Tibial nerve (tissue), 4 donors: Measurements from ENCODE around the gene TDP1. TPM values are rescaled to one million over a fixed set of nuclear protein-coding genes. Genes with fewer than 3 reads are reported as not detected.

Source experiments
- DNase-seq, 2 donors: peaks; one replicate each; pipeline ENCODE4 v3.0.0-alpha.2; 2019; ENCODE audit warnings: low spot score in 2 of 2
- H3K27ac ChIP-seq, 4 donors: fragments of 200-600 bp; sonication (generic) in 3 of 4; one replicate each; pipeline ENCODE4 v1.5.1; 2017 to 2019; ENCODE audit warnings: mild to moderate bottlenecking in 1 of 4
- H3K27me3 ChIP-seq, 2 donors: fragments of 200-600 bp; sonication (generic) in 1 of 2; one replicate each; pipeline versions ENCODE4 v1.5.1 to v1.6.0; 2017 to 2019
- H3K36me3 ChIP-seq, 3 donors: fragments of 200-600 bp; sonication (generic); one replicate each; pipeline ENCODE4 v1.5.1; 2018 to 2019
- H3K4me1 ChIP-seq, 4 donors: fragments of 200-600 bp; sonication (generic) in 3 of 4; one replicate each; pipeline ENCODE4 v1.5.1; 2017 to 2019
- H3K4me3 ChIP-seq, 4 donors: fragments of 200-600 bp; sonication (generic) in 3 of 4; one replicate each; pipeline ENCODE4 v1.5.1; 2017 to 2019; ENCODE audit warnings: mild to moderate bottlenecking in 1 of 4, moderate library complexity in 1 of 4
- H3K9me3 ChIP-seq, 4 donors: fragments of 200-600 bp; sonication (generic) in 3 of 4; one replicate each; pipeline ENCODE4 v1.5.1; 2017 to 2019
- CTCF ChIP-seq, 5 experiments: fragments of 200-600 bp in 3 of 5; fragments of 450-650 bp in 2 of 5; sonication (generic) in 3 of 5; IDR thresholded peaks; one replicate each; pipeline ENCODE4 v1.5.1; 2016 to 2019; ENCODE audit warnings: antibody characterized with exemption in 5 of 5, mild to moderate bottlenecking in 3 of 5, moderate library complexity in 2 of 5
- EP300 ChIP-seq, 2 donors: sonication (generic); formaldehyde crosslinking; IDR thresholded peaks; one replicate each; pipeline ENCODE4 v1.6.1; 2017; ENCODE audit warnings: antibody characterized with exemption in 2 of 2, mild to moderate bottlenecking in 1 of 2
- POLR2A ChIP-seq, 2 donors: fragments of 450-650 bp; IDR thresholded peaks; one replicate each; pipeline ENCODE4 v1.6.1; 2017; ENCODE audit warnings: antibody characterized with exemption in 2 of 2, mild to moderate bottlenecking in 2 of 2, moderate library complexity in 2 of 2
- WGBS, 2 donors: methylation state at CpG; one replicate each; pipeline ENCODE4 v1.1.5; 2018; 5-methylcytosine and 5-hydroxymethylcytosine counted together
- total RNA-seq, 4 donors: library from RNA; depleted of rRNA; stranded (reverse); fragments of >200 nt; gene quantifications; one replicate each; pipeline ENCODE4 v1.1.0, GENCODE V29; 2016

Gene TDP1
- total RNA-seq, 4 donors from 2014 or later, result 5.9 to 9.0 (median 6.5) TPM

DNA sequence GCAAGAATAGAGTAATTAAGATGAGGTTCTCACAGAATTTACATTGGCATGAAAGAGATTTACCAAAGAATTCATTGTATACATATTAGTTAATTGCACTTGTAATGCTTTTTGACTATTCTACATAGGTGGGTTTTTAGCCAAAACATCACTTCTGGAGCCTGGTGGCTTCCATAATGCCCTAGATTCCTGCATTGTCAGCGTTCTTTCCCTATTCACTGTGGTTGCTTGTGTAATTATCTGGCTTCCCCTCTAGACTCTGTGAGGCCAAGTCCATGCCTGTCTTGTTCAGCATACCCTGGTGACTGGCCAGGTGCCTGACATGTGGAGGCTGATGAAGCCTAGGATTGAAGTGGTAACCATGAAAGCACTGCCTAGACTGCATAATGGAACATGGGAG is 41.2 kb downstream of the TDP1 start:
- WGBS, 2 donors, result 94 to 100% methylated on average over 1 of the region's 1 CpG
- peaks cover 0 to 72% (median 4%) of the 10 kb centered on the region in 3 donors for H3K36me3 ChIP-seq

DNA sequence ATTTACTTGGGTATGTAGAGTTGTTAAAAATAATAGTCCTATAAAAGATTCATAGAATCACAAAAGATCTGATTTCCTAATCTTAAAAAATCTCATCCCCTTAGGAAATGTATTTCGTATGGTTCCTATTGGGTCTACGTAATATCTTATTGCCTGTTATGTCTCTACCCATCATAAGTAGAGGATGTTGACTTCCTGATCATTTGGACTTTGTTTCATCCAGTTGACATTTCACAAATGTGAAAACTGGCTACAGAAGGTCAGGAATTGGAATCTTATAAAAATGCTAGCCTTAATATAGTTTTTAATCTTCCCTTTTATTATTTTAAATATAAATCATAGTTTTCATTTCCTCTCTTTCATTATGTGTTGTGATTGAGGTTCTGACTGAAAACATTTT is 45.2 kb downstream of the TDP1 start:
- H3K4me1 ChIP-seq, result no peaks in the 10 kb centered on the region
- no peak for DNase-seq
- H3K9me3 ChIP-seq, result no peaks in the 10 kb centered on the region
- no peak overlapping the region for H3K4me3 ChIP-seq
- peaks cover 0 to 55% (median 0%) of the 10 kb centered on the region in 3 donors for H3K36me3 ChIP-seq
- no peak for TF ChIP-seq POLR2A (IDR thresholded peaks at IDR 0.05)
- no peak for TF ChIP-seq CTCF (IDR thresholded peaks at IDR 0.05)
- no peak for TF ChIP-seq EP300 (IDR thresholded peaks at IDR 0.05)
- H3K27ac ChIP-seq, result no peak overlapping the region
- H3K27me3 ChIP-seq, result no peaks in the 10 kb centered on the region
- whole genome bisulfite sequencing, 2 donors, result 90 to 98% methylated on average over 2 of the region's 2 CpGs

More for the DNA sequence above, 41.2 kb downstream of the TDP1 start:
- Histone ChIP-seq H3K27ac (no peak overlapping the region), H3K27me3 (no peaks in the 10 kb centered on the region), H3K9me3 (no peaks in the 10 kb centered on the region), H3K4me1 (no peaks in the 10 kb centered on the region), H3K4me3 (no peak overlapping the region)
- no peak for TF ChIP-seq POLR2A (IDR thresholded peaks at IDR 0.05)
- no peak for TF ChIP-seq EP300 (IDR thresholded peaks at IDR 0.05)
- no peak for TF ChIP-seq CTCF (IDR thresholded peaks at IDR 0.05)
- no peak for DNase-seq

DNA sequence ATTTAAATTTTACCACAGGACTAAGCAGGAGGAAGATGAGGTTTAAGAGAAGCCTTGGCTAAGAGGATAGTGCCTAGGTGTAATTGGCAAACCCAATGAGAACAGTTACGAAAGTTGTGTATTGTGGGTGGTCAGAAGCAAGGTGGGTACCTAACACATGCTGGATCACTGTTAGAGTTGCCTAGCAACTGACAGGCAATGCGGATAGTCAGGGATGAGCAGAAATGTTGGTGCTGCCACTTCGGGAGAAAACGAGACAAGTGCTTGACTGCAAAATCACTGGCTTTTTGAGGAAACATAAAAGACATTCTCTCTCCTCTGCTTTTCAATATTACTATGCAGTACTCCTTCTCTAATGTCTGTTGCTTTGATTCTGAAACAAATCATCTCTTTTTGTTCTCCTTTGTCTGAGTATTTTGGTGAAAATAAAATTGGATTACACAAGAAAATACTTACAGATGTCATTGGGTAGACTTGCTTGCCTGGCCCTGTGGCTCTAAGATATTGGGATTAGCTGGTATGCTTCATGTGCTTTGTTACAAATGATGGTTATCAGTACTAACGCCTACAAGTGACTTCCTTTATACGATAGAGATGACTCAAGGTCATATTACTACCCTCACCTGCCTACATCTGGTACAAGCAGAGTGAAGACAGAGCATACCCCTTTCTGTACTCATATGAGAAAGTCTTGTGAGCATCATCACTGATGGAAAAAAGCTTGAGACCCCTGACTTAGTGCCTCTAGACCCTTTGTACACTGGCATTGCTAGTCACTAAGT is 48.0 kb downstream of the TDP1 start:
- no peak for TF ChIP-seq EP300 (IDR thresholded peaks at IDR 0.05)
- TF ChIP-seq CTCF (IDR thresholded peaks at IDR 0.05), result no peak
- no peak for TF ChIP-seq POLR2A (IDR thresholded peaks at IDR 0.05)
- no peak overlapping the region for H3K4me3 ChIP-seq
- no peak for DNase-seq
- no peaks in the 10 kb centered on the region for H3K4me1 ChIP-seq
- H3K9me3 ChIP-seq, result no peaks in the 10 kb centered on the region
- H3K36me3 ChIP-seq, result peaks cover 0 to 41% (median 0%) of the 10 kb centered on the region in 3 donors
- H3K27ac ChIP-seq, result no peak overlapping the region
- no peaks in the 10 kb centered on the region for H3K27me3 ChIP-seq
- 89 to 93% methylated on average over 6 of the region's 6 CpGs for WGBS, 2 donors

- TF ChIP-seq EP300 (IDR thresholded peaks at IDR 0.05) (no peak), POLR2A (IDR thresholded peaks at IDR 0.05) (no peak), CTCF (IDR thresholded peaks at IDR 0.05) (no peak)
- no peak overlapping the region for H3K27ac ChIP-seq
- DNase-seq, result no peak
- no peaks in the 10 kb centered on the region for H3K9me3 ChIP-seq
- H3K27me3 ChIP-seq, result no peaks in the 10 kb centered on the region
- no peak overlapping the region for H3K4me3 ChIP-seq
- H3K4me1 ChIP-seq, result no peaks in the 10 kb centered on the region
- H3K36me3 ChIP-seq, result peaks cover 0 to 42% (median 0%) of the 10 kb centered on the region in 3 donors
Observed at GRCh38 chr14:90005441-90005840, 49.7 kb downstream of the TDP1 start.

- 94 to 95% methylated on average over 3 of the region's 3 CpGs for WGBS, 2 donors
- H3K36me3 ChIP-seq, result peaks cover 0 to 44% (median 0%) of the 10 kb centered on the region in 3 donors
Observed at GRCh38 chr14:90005939-90006530, 50.3 kb downstream of the TDP1 start.

More at GRCh38 chr14:90005939-90006530, 50.3 kb downstream of the TDP1 start:
- DNase-seq, result no peak
- no peak overlapping the region for H3K4me3 ChIP-seq
- TF ChIP-seq CTCF (IDR thresholded peaks at IDR 0.05) (no peak), EP300 (IDR thresholded peaks at IDR 0.05) (no peak), POLR2A (IDR thresholded peaks at IDR 0.05) (no peak)
- H3K9me3 ChIP-seq, result no peaks in the 10 kb centered on the region
- no peaks in the 10 kb centered on the region for H3K4me1 ChIP-seq
- H3K27ac ChIP-seq, result no peak overlapping the region
- no peaks in the 10 kb centered on the region for H3K27me3 ChIP-seq
